GM12892 (cell line): Measurements from ENCODE around the gene FBLN7.

ENCODE experiments used
- POLR2A ChIP-seq: IDR thresholded peaks from 2 replicates; pipeline ENCODE4 v1.6.1; 2011; ENCODE audit warnings: low read depth, low read length, control low read depth
- POLR2AphosphoS5 ChIP-seq: IDR thresholded peaks from 2 replicates; pipeline ENCODE4 v1.6.1; 2011; ENCODE audit warnings: low read depth, low read length, control low read depth

- no peak for TF ChIP-seq POLR2A
- TF ChIP-seq POLR2AphosphoS5, result no peak
Observed at GRCh38 chr2:112151271-112151670, 13.1 kb downstream of the FBLN7 start.
